Fibroblast of the aortic adventitia (primary cell): ENCODE measurements around the gene EOGT. TPM values are rescaled to one million over a fixed set of nuclear protein-coding genes. Genes with fewer than 3 reads are reported as not detected.

Source experiments
- DNase-seq: peaks from one replicate; pipeline ENCODE4 v3.0.0-alpha.2; 2010; ENCODE audit warnings: low read depth
- H3K4me3 ChIP-seq: 2 replicates; pipeline ENCODE4 v1.5.1; 2011; ENCODE audit warnings: low read depth, mild to moderate bottlenecking, control low read depth, low read length, moderate library complexity
- small RNA-seq: library from RNA; depleted of rRNA; stranded (forward); fragments of <200 nt; gene quantifications from one replicate; pipeline ENCODE3, GENCODE V24; 2012
- total RNA-seq: library from RNA; depleted of rRNA; stranded (reverse); fragments of >200 nt; gene quantifications from 2 replicates; pipeline ENCODE4 v1.2.3, GENCODE V29; 2012; ENCODE audit warnings: low replicate concordance
- TF ChIP-seq, protein P1 (sequence below): IDR thresholded peaks from 2 replicates; pipeline ENCODE4 v1.5.1; 2011; ENCODE audit warnings: mild to moderate bottlenecking, low read length, control low read depth, inconsistent platforms; ENCODE audit not compliant: insufficient read depth

The EOGT gene
- total RNA-seq, 1 donor: 41.6 TPM

DNA sequence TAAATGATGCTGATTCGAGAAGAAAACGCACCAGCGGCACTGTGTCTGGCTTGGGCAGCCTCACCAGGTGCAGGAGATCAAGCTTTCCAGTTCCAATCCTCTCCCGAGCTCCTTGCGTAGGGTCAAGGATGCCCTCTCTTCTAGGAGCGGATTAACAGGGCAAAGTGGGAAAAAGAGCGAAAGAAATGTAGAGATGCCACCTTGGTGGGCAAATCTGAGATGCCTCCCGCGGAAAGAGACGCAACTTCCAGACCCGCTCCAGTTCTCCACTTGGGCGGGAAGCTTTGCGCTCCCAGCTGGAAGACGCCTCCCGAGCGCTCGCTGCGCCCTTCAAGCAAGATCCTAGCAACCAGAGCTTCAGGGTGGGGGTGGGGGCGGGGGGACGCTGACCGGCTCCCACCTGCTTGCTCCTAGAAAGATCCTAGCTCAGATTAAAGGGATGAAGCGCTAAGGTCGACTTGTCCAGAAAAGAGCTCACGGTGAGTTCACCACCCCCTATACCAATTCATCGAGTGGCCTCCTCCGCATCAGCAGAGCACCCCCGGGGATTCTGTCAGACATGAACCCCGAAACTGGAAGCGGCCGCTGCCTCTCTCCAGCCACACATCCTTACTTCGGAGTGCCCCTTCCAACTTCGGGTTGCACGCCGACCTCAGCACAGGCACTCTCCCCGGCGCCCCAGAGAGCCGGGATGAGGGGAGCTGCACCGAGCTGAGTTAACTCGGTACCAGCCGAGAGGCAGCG, 81.9 kb downstream of the EOGT start:
- DNase-seq: no peak
- TF ChIP-seq, protein P1, sequence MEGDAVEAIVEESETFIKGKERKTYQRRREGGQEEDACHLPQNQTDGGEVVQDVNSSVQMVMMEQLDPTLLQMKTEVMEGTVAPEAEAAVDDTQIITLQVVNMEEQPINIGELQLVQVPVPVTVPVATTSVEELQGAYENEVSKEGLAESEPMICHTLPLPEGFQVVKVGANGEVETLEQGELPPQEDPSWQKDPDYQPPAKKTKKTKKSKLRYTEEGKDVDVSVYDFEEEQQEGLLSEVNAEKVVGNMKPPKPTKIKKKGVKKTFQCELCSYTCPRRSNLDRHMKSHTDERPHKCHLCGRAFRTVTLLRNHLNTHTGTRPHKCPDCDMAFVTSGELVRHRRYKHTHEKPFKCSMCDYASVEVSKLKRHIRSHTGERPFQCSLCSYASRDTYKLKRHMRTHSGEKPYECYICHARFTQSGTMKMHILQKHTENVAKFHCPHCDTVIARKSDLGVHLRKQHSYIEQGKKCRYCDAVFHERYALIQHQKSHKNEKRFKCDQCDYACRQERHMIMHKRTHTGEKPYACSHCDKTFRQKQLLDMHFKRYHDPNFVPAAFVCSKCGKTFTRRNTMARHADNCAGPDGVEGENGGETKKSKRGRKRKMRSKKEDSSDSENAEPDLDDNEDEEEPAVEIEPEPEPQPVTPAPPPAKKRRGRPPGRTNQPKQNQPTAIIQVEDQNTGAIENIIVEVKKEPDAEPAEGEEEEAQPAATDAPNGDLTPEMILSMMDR: no peak

More for the DNA sequence above, 81.9 kb downstream of the EOGT start:
- H3K4me3 ChIP-seq: no peak overlapping the region

Small RNA genes within 50 kb of the gene (small RNA-seq; reads per million reads assigned to genes)
- gene MIR3136: 0.25 reads per million

Other genes with a start within 250 kb of the EOGT start
- not detected in 2 replicates for gene TAFA4, start 81.1 kb downstream of the EOGT start, total RNA-seq
- gene TMF1, start 38.6 kb upstream of the EOGT start, total RNA-seq: 41.0 and 50.9 TPM in 2 replicates
- gene UBA3, start 66.7 kb upstream of the EOGT start, total RNA-seq: 46.4 and 76.9 TPM in 2 replicates
- gene ARL6IP5, start 71.3 kb upstream of the EOGT start, total RNA-seq: 108 and 177 TPM in 2 replicates
- gene LMOD3, start 108.9 kb upstream of the EOGT start, total RNA-seq: not detected in 2 replicates